DMS 273 (cell line): ENCODE measurements around the gene CLMP.
A peak's percentile ranks its signal among the peaks of the same experiment; 100 is the strongest.

Experiments used
- DNase-seq: peaks from one replicate; lab custom pipeline; 2025; ENCODE audit not compliant: unreplicated experiment; lab: John Stamatoyannopoulos, UW

CLMP gene

GRCh38 chr11:123059041-123059920 is 135.8 kb downstream of the CLMP start:
- DNase-seq, result peak; percentile 9

DNA sequence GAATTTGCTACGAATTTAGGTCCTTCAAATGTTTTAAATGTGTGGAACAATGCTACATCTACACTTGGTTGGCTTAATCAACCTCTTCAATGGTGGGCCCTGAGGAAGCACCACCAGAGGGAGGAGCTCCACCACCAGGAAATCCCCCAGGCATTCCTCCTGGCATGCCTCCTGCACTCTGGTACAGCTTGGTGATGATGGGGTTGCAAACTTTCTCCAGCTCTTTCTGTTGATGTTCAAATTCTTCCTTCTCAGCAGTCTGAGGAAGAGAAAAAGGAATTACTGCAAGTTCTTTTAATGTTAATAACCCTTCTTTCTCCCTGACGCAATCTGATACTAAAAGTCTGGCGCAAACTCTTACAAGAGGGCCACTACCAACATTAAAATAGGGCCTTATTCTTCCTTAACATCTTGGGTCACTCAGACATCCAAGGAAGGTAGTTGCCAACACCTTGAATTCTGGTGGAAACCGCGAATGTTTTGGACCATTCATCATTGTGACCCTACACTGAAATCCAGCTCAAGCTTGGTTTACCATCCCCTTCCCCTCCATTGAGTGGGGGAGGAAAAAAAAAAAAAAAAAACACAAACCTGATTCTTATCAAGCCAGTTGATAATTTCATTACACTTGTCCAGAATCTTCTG is 137.3 kb downstream of the CLMP start:
- no peak for DNase-seq

GRCh38 chr11:123056835-123057491 is 138.1 kb downstream of the CLMP start:
- peak; percentile 43 for DNase-seq

- peak; percentile 40 for DNase-seq
Measured at GRCh38 chr11:123055191-123055901, 139.7 kb downstream of the CLMP start.

DNA sequence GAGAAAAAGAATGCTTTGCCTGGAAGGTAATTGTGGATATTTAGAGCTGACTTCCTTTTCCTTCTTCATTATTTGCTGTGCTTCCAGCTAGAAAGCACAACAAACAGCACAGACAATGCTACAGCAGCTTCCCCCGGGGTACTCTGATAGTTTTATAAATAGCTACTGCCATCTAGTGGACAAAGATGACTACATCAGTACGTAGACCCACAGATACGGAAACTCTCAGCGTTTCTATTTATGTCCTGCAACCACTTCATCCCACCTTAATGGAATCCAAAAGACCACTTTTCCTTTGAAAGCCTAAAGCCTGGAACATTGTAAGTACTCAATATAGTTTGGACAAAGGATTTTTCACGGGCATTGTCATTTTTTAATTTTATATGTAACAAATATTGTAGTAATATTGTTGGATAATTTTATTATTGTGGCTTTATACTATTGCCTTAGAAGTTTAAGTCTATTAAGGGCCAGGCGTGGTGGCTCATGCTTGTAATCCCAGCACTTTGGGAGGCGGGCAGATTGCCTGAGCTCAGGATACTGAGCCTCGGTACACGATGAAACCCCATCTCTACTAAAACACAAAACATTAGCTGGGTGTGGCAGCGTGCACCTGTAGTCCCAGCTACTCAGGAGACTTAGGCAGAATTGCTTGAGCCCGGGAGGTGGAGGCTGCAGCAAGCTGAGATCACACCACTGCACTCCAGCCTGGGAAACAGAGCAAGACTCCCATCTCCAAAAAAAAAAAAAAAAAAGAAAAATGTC is 140.6 kb downstream of the CLMP start:
- DNase-seq, result peak; percentile 88

GRCh38 chr11:123052901-123053721 is 141.9 kb downstream of the CLMP start:
- peak; percentile 46 for DNase-seq

GRCh38 chr11:123051634-123052033 is 143.4 kb downstream of the CLMP start:
- peak; percentile 16 for DNase-seq

DNA sequence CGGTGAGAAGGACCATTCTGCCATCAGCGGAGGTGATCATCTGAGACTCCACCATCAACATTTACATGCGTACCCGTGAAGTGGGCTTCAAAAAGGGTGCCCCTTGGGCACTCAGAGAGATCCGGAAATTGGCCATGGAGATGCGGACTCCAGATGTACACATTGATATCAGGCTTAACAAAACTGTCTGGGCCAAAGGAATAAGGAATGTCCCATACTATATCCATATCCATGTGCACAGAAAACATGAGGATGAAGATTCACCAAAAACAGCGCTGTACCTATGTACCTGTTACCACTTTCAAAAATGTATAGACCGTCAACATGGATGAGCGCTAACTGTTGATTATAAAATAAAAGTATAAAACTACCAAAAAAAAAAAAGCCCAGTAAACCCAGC is 143.9 kb downstream of the CLMP start:
- DNase-seq, result peak; percentile 11

- no peak for DNase-seq
Measured at GRCh38 chr11:123047947-123048293, 147.1 kb downstream of the CLMP start.

GRCh38 chr11:123047266-123047946 is 147.6 kb downstream of the CLMP start:
- no peak for DNase-seq

DNA sequence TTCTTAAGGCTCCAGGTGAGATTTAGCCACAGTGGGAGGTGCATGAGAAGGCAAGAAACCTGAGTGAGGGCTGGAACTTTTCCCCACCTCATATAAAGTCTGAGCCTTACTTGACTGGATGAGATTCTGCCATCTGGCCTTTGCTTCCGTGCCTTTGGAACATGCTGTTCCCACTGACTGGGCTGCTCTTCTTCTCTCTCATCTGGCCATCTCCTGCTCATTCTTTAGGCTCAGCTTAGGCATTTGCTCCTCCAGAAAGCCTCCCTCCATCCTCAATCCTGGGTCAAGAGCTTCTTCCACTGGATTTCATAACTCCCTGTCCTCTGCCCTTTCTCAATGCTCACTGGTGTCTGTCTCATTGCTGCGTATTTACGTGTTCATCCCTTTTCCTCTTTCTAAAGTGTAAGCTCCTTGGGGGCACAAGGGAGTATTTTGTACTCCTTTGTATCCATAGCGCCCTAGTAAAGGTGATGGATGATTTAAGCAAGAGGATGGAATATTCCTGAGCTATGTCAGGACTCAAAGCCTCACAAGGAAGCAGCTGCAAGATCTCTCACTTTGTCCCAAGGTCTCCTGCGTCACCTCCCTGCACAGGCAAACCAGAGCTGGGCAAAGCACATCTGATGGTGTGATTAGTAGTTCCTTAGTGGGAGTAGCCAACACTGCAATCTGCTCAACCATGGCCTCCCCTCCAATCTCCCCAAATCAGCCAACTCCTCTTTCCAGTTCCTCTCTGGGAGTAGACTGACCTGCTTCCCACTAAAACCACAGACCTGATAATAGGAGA is 148.4 kb downstream of the CLMP start:
- DNase-seq, result peak; percentile 32

- no peak for DNase-seq
Measured at GRCh38 chr11:123045101-123045500, 149.9 kb downstream of the CLMP start.

GRCh38 chr11:123041185-123041584 is 153.9 kb downstream of the CLMP start:
- DNase-seq, result no peak

- peak; percentile 17 for DNase-seq
Measured at GRCh38 chr11:123040111-123040432, 155.0 kb downstream of the CLMP start.

DNA sequence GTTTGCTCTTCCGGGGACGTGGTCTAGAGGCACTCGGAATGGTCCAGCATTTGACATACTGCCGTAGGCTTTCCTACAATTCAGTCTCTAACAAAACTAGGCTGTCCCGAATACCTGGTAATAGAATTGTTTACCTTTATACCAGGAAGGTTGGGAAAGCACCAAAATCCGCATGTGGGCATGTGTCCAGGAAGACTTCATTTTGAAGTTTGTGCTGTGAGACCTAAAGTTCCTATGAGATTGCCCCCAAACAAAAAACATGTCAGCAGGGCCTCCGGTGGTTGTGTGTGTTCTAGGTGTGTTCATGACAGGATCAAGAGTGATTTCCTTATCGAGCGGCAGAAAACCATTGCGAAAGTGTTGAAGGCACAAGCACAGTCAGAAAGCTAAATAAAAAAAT is 159.2 kb downstream of the CLMP start:
- DNase-seq, result no peak

GRCh38 chr11:123034597-123034996 is 160.5 kb downstream of the CLMP start:
- no peak for DNase-seq

- DNase-seq, result peak; percentile 39
Measured at GRCh38 chr11:123033895-123034294, 161.2 kb downstream of the CLMP start.

DNA sequence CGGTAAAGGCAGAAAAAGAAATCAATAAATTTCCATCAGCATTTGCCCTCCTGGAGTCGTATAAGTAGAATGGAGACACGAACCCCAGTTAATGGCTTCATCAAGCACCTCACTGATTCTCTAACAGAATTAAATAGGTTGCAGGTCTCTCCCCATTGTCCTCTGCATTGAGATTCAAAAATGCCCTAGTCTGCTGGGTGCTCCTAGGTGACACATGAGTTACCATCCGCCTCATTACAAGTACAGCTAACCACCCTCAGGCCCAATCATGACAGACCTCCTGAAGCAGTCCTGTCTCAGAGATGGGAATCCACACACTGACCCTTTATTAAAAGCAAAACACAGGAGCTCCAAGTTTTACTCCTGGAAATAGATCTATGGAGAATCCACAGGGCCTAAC is 164.5 kb downstream of the CLMP start:
- DNase-seq, result no peak

- DNase-seq, result peak; percentile 56
Measured at GRCh38 chr11:123020968-123021367, 174.1 kb downstream of the CLMP start.
